ACC112 (cell line): Measurements from ENCODE around the gene CFAP70.
"Not testable (repeated sequence)": the region's sequence is repeated elsewhere in the genome, so short reads cannot be mapped to it uniquely, and the experiment has no call there.

Experiments
- H2AFZ ChIP-seq: fragments of 200-600 bp; sonication (generic); one replicate; pipeline ENCODE4 v1.6.0; 2017; ENCODE audit warnings: antibody characterized with exemption, low read length; ENCODE audit not compliant: unreplicated experiment
- H3K27ac ChIP-seq: fragments of 200-600 bp; sonication (generic); 2 replicates; pipeline ENCODE4 v1.5.1; 2014; ENCODE audit warnings: low read depth, mild to moderate bottlenecking, antibody characterized with exemption, low read length, moderate library complexity
- H3K27me3 ChIP-seq: fragments of 200-600 bp; sonication (generic); 2 replicates; pipeline ENCODE4 v1.6.1; 2014; ENCODE audit warnings: mild to moderate bottlenecking, antibody characterized with exemption, low read length, moderate library complexity, mixed read lengths; ENCODE audit not compliant: insufficient read depth
- H3K36me3 ChIP-seq: fragments of 200-600 bp; sonication (generic); 2 replicates; pipeline ENCODE4 v1.6.1; 2016; ENCODE audit warnings: mild to moderate bottlenecking, antibody characterized with exemption, low read length, moderate library complexity, mixed read lengths; ENCODE audit not compliant: insufficient read depth
- H3K4me1 ChIP-seq: fragments of 200-600 bp; sonication (generic); one replicate; pipeline ENCODE4 v1.6.1; 2016; ENCODE audit warnings: low read length, mixed read lengths; ENCODE audit not compliant: insufficient read depth, unreplicated experiment, control insufficient read depth
- H3K4me3 ChIP-seq: fragments of 200-600 bp; sonication (generic); 2 replicates; pipeline ENCODE4 v1.5.1; 2014; ENCODE audit warnings: mild to moderate bottlenecking, low read depth, low read length
- H3K79me2 ChIP-seq: fragments of 200-600 bp; sonication (generic); one replicate; pipeline ENCODE4 v1.6.0; 2016; ENCODE audit warnings: low read length; ENCODE audit not compliant: control insufficient read depth, unreplicated experiment, insufficient read depth

Gene CFAP70

GRCh38 chr10:73339436-73339835, 19.2 kb downstream of the CFAP70 start:
- Histone ChIP-seq H3K36me3 (no peaks in the 10 kb centered on the region), H3K4me3 (no peak overlapping the region), H3K27me3 (no peaks in the 10 kb centered on the region), H3K4me1 (no peaks in the 10 kb centered on the region), H3K79me2 (no peaks in the 10 kb centered on the region), H3K27ac (no peak overlapping the region), H2AFZ (no peak overlapping the region)

- H3K27ac ChIP-seq: no peak overlapping the region
- H3K4me1 ChIP-seq: no peaks in the 10 kb centered on the region
- no peaks in the 10 kb centered on the region for H3K79me2 ChIP-seq
- no peak overlapping the region for H2AFZ ChIP-seq
- no peak overlapping the region for H3K4me3 ChIP-seq
- H3K27me3 ChIP-seq: no peaks in the 10 kb centered on the region
- no peaks in the 10 kb centered on the region for H3K36me3 ChIP-seq
Measured at GRCh38 chr10:73338801-73339368, 19.8 kb downstream of the CFAP70 start.

GRCh38 chr10:73333202-73333601, 25.5 kb downstream of the CFAP70 start:
- no peaks in the 10 kb centered on the region for H3K27me3 ChIP-seq
- H3K4me3 ChIP-seq: no peak overlapping the region
- no peak overlapping the region for H3K27ac ChIP-seq
- no peaks in the 10 kb centered on the region for H3K36me3 ChIP-seq
- no peaks in the 10 kb centered on the region for H3K79me2 ChIP-seq
- H3K4me1 ChIP-seq: no peaks in the 10 kb centered on the region
- H2AFZ ChIP-seq: no peak overlapping the region

GRCh38 chr10:73332379-73332778, 26.3 kb downstream of the CFAP70 start:
- H3K36me3 ChIP-seq: no peaks in the 10 kb centered on the region
- H3K4me1 ChIP-seq: no peaks in the 10 kb centered on the region
- no peaks in the 10 kb centered on the region for H3K27me3 ChIP-seq
- H3K79me2 ChIP-seq: no peaks in the 10 kb centered on the region
- H3K27ac ChIP-seq: no peak overlapping the region
- H3K4me3 ChIP-seq: no peak overlapping the region
- H2AFZ ChIP-seq: no peak overlapping the region

GRCh38 chr10:73328523-73328922, 30.1 kb downstream of the CFAP70 start:
- H3K79me2 ChIP-seq, H3K4me1 ChIP-seq, H2AFZ ChIP-seq, H3K36me3 ChIP-seq, H3K4me3 ChIP-seq, H3K27me3 ChIP-seq, H3K27ac ChIP-seq: not testable (repeated sequence)

GRCh38 chr10:73325290-73325689, 33.4 kb downstream of the CFAP70 start:
- not testable (repeated sequence) for H2AFZ ChIP-seq, H3K27ac ChIP-seq, H3K36me3 ChIP-seq, H3K27me3 ChIP-seq, H3K79me2 ChIP-seq, H3K4me1 ChIP-seq, H3K4me3 ChIP-seq

GRCh38 chr10:73323582-73323981, 35.1 kb downstream of the CFAP70 start:
- not testable (repeated sequence) for H3K4me3 ChIP-seq, H3K36me3 ChIP-seq, H3K27ac ChIP-seq, H3K79me2 ChIP-seq, H3K27me3 ChIP-seq, H3K4me1 ChIP-seq, H2AFZ ChIP-seq

GRCh38 chr10:73310475-73310874, 48.2 kb downstream of the CFAP70 start:
- no peaks in the 10 kb centered on the region for H3K27me3 ChIP-seq
- no peaks in the 10 kb centered on the region for H3K4me1 ChIP-seq
- no peak overlapping the region for H3K4me3 ChIP-seq
- no peaks in the 10 kb centered on the region for H3K36me3 ChIP-seq
- H2AFZ ChIP-seq: no peak overlapping the region
- H3K79me2 ChIP-seq: no peaks in the 10 kb centered on the region
- no peak overlapping the region for H3K27ac ChIP-seq

- no peak overlapping the region for H2AFZ ChIP-seq
- H3K36me3 ChIP-seq: no peaks in the 10 kb centered on the region
- no peak overlapping the region for H3K27ac ChIP-seq
- no peaks in the 10 kb centered on the region for H3K79me2 ChIP-seq
- no peaks in the 10 kb centered on the region for H3K4me1 ChIP-seq
- no peaks in the 10 kb centered on the region for H3K27me3 ChIP-seq
- no peak overlapping the region for H3K4me3 ChIP-seq
Measured at GRCh38 chr10:73307203-73307800, 51.4 kb downstream of the CFAP70 start.

GRCh38 chr10:73306171-73306708, 52.4 kb downstream of the CFAP70 start:
- no peak overlapping the region for H3K27ac ChIP-seq

GRCh38 chr10:73296946-73297345, 61.7 kb downstream of the CFAP70 start:
- H3K79me2 ChIP-seq: no peaks in the 10 kb centered on the region
- H3K36me3 ChIP-seq: no peaks in the 10 kb centered on the region
- H3K27ac ChIP-seq: no peak overlapping the region
- H3K4me3 ChIP-seq: no peak overlapping the region
- H3K27me3 ChIP-seq: no peaks in the 10 kb centered on the region
- H2AFZ ChIP-seq: no peak overlapping the region
- no peaks in the 10 kb centered on the region for H3K4me1 ChIP-seq

More at GRCh38 chr10:73306171-73306708, 52.4 kb downstream of the CFAP70 start:
- no peak overlapping the region for H2AFZ ChIP-seq
- no peaks in the 10 kb centered on the region for H3K4me1 ChIP-seq
- H3K4me3 ChIP-seq: no peak overlapping the region
- no peaks in the 10 kb centered on the region for H3K36me3 ChIP-seq
- H3K79me2 ChIP-seq: no peaks in the 10 kb centered on the region
- no peaks in the 10 kb centered on the region for H3K27me3 ChIP-seq
